DMS 273 treated with DMSO at 0.1 percent for 48 hours (cell line): ENCODE data around the gene HTR6.

ENCODE experiments used
- DNase-seq: peaks from one replicate; lab custom pipeline; 2025; lab: John Stamatoyannopoulos, UW

Gene HTR6

GRCh38 chr1:19720973-19721372, 56.3 kb downstream of the HTR6 start:
- DNase-seq: no peak

- no peak for DNase-seq
Measured at GRCh38 chr1:19723874-19724273, 59.2 kb downstream of the HTR6 start.

- no peak for DNase-seq
Measured at GRCh38 chr1:19725606-19726005, 60.9 kb downstream of the HTR6 start.

GRCh38 chr1:19728413-19729145, 63.9 kb downstream of the HTR6 start:
- DNase-seq: no peak

- DNase-seq: no peak
Measured at GRCh38 chr1:19730232-19730631, 65.6 kb downstream of the HTR6 start.
